Left lung (tissue), 10 donors: Measurements from ENCODE around the gene RPL19. TPM values are rescaled to one million over a fixed set of nuclear protein-coding genes. Genes with fewer than 3 reads are reported as not detected.
"Not testable (repeated sequence)": the region's sequence is repeated elsewhere in the genome, so short reads cannot be mapped to it uniquely, and the experiment has no call there.

Experiments used
- ATAC-seq: fragments of 200-7000 bp; cut with Tn5 transposase; one replicate; pipeline ENCODE4 v1.9.1; 2020; ENCODE audit warnings: moderate library complexity
- DNase-seq, 4 donors: peaks; one replicate each; pipeline ENCODE4 v3.0.0-alpha.2; 2013 to 2020
- H3K27ac ChIP-seq, 2 donors: fragments of 200-600 bp; sonication (generic) in 1 of 2; one replicate each; pipeline versions ENCODE4 v1.5.0 to v1.8.0; 2020 to 2021
- H3K27me3 ChIP-seq, 2 donors: fragments of 200-600 bp; sonication (generic) in 1 of 2; one replicate each; pipeline versions ENCODE4 v1.5.0 to v1.8.0; 2020 to 2021
- H3K36me3 ChIP-seq, 2 donors: fragments of 200-600 bp; sonication (generic) in 1 of 2; one replicate each; pipeline versions ENCODE4 v1.5.0 to v1.8.0; 2020 to 2021
- H3K4me1 ChIP-seq, 2 donors: fragments of 200-600 bp; one replicate each; pipeline ENCODE4 v1.8.0; 2021
- H3K4me3 ChIP-seq, 2 donors: fragments of 200-600 bp; sonication (generic) in 1 of 2; one replicate each; pipeline versions ENCODE4 v1.5.0 to v1.8.0; 2020 to 2021; ENCODE audit warnings: mild to moderate bottlenecking in 1 of 2
- H3K9me3 ChIP-seq, 2 donors: fragments of 200-600 bp; sonication (generic) in 1 of 2; one replicate each; pipeline versions ENCODE4 v1.5.0 to v1.8.0; 2020 to 2021
- intact Hi-C, 2 donors: fragments of 100-400 bp; cut with DNase I; formaldehyde crosslinking; loops; one replicate each; pipeline versions ENCODE4 v1.11.2 to v1.14.2; 2022
- polyA plus RNA-seq, 6 donors: library from polyadenylated mRNA; unstranded; fragments of 120-200 nt; gene quantifications; one replicate each; pipeline ENCODE4 v1.2.1, GENCODE V29; 2013; ENCODE audit not compliant: insufficient read length in 6 of 6
- total RNA-seq, 2 donors: library from RNA; stranded (reverse); fragmentation: NEBNext Ultra II Directional; extraction: Animal tissue kit (Norgen Biotek cat#: 25700); gene quantifications; one replicate each; pipeline ENCODE4 v1.2.1, GENCODE V29; 2021
- TF ChIP-seq, protein P1 (sequence below), 2 donors: fragments of 200-600 bp; sonication (generic) in 1 of 2; IDR thresholded peaks; one replicate each; pipeline versions ENCODE4 v1.5.0 to v1.8.0; 2021; ENCODE audit warnings: antibody characterized with exemption in 2 of 2
- donor health status: DM: no; HTN: yes; CAD: no.
- donor health status: DM: no; HTN: no; CAD: no.

The RPL19 gene
- total and polyA plus RNA-seq, 8 donors = 1,286 to 2,452 (median 2,096) TPM

DNA sequence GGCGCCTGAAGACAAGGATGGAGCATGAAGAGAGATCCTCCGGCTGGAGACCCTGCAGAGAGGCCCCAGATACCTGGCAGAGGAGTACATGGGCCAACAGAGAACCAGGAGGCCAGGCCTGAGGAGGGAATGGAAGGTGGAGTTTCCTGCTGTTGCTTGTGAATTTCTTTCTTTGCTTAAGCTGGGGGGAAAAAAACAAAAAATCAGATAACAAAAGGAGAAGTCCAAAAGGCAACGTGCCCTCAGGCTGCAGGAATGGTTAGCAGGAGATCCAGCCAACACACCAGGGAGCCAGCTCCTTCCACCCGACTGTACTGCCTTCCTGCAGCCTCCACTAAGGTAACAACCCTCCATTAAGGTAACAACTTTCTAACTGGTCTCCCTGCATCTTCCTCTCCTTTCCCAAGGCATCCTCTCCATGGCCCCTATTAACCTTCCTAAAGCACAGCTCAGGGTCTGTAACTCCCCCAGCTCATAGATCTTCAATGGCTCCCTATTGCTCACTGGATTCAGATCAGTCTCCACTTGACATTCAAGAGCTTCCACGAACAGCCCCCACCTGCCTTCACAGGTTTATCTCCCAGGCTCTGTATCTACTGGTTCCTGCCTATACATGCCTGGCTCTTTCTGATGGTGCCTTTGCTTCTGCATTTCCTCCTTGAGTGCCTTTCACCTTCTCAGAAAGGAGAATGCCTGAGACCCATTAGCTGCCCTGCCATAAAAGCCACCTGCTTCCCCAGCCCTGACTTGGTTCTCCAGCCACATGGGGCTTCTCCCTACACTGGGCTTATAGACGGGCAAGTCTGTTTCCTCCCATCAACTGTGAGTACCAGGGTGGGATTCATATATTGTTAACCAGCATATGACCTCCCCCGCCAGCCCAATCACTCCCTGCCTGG lies 33.4 kb upstream of the RPL19 start:
- no peak overlapping the region for H3K4me3 ChIP-seq
- DNase-seq (no peak), ATAC-seq (no peak)
- H3K27ac ChIP-seq = no peak overlapping the region
- intact Hi-C loops = no loop called here
- TF ChIP-seq, protein P1, sequence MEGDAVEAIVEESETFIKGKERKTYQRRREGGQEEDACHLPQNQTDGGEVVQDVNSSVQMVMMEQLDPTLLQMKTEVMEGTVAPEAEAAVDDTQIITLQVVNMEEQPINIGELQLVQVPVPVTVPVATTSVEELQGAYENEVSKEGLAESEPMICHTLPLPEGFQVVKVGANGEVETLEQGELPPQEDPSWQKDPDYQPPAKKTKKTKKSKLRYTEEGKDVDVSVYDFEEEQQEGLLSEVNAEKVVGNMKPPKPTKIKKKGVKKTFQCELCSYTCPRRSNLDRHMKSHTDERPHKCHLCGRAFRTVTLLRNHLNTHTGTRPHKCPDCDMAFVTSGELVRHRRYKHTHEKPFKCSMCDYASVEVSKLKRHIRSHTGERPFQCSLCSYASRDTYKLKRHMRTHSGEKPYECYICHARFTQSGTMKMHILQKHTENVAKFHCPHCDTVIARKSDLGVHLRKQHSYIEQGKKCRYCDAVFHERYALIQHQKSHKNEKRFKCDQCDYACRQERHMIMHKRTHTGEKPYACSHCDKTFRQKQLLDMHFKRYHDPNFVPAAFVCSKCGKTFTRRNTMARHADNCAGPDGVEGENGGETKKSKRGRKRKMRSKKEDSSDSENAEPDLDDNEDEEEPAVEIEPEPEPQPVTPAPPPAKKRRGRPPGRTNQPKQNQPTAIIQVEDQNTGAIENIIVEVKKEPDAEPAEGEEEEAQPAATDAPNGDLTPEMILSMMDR (IDR thresholded peaks at IDR 0.05) = no peak
- H3K9me3 ChIP-seq = no peaks in the 10 kb centered on the region
- peaks cover 0 to 19% of the 10 kb centered on the region in 2 donors for H3K27me3 ChIP-seq
- H3K36me3 ChIP-seq = no peaks in the 10 kb centered on the region
- H3K4me1 ChIP-seq = peaks cover 0 to 40% of the 10 kb centered on the region in 2 donors

DNA sequence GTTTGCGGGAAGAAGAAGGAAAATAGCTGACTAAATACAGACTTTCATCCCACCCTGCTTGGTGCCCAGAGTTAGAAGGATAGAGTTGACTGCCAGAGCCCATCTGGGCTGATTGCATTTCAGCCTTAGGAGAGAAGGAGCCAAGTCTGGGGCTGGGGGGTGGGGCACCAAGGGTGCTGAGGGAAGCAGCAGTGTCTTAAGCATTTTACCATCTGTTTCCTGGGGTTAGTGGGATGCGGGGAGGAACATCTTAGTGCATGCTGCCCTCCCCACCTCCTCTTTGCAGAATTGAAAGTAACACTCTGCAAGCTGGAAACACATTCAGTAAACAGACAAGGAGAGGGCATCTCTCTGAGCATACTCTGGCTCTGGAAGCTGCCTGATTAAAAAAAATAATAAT lies 32.6 kb upstream of the RPL19 start:
- ATAC-seq = no peak
- intact Hi-C loops = no loop called here

GRCh38 chr17:39168503-39168902 lies 31.6 kb upstream of the RPL19 start:
- peaks cover 0 to 19% of the 10 kb centered on the region in 2 donors for H3K27me3 ChIP-seq
- DNase-seq, H3K27ac ChIP-seq, H3K4me3 ChIP-seq, ATAC-seq, intact Hi-C loops, H3K9me3 ChIP-seq, H3K36me3 ChIP-seq: not testable (repeated sequence)
- peaks cover 0 to 40% of the 10 kb centered on the region in 2 donors for H3K4me1 ChIP-seq

More for the DNA sequence above, 32.6 kb upstream of the RPL19 start:
- TF ChIP-seq, protein P1 (IDR thresholded peaks at IDR 0.05) = no peak
- Histone ChIP-seq H3K4me1 (peaks cover 0 to 40% of the 10 kb centered on the region in 2 donors), H3K27ac (no peak overlapping the region), H3K27me3 (peaks cover 0 to 19% of the 10 kb centered on the region in 2 donors), H3K9me3 (no peaks in the 10 kb centered on the region), H3K4me3 (no peak overlapping the region), H3K36me3 (no peaks in the 10 kb centered on the region)
- peak in 1 of 4 donors; percentile 46 for DNase-seq

DNA sequence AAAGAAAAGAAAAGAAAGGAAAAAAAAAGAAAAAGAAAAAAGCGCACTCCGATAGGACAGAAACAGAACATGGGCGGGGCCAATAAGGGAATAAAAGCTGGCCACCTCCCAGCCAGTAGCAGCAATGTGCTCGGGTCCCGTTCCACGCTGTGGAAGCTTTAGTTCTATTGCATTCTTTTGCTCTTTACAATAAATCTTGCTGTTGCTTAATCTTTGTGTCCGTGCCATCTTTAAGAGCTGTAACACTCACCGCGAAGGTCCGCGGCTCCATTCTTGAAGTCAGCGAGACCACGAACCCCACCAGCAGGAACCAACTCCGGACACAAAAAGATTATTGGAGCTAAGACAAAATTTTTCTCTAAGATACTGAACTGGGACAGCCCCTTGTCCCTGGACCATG lies 31.0 kb upstream of the RPL19 start:
- intact Hi-C loops = no loop called here
- no peak for DNase-seq
- Histone ChIP-seq H3K9me3 (no peaks in the 10 kb centered on the region), H3K27ac (no peak overlapping the region), H3K4me3 (no peak overlapping the region), H3K27me3 (peaks cover 0 to 19% of the 10 kb centered on the region in 2 donors), H3K4me1 (peaks cover 0 to 39% of the 10 kb centered on the region in 2 donors), H3K36me3 (no peaks in the 10 kb centered on the region)
- no peak for ATAC-seq
- TF ChIP-seq, protein P1 (IDR thresholded peaks at IDR 0.05) = no peak

DNA sequence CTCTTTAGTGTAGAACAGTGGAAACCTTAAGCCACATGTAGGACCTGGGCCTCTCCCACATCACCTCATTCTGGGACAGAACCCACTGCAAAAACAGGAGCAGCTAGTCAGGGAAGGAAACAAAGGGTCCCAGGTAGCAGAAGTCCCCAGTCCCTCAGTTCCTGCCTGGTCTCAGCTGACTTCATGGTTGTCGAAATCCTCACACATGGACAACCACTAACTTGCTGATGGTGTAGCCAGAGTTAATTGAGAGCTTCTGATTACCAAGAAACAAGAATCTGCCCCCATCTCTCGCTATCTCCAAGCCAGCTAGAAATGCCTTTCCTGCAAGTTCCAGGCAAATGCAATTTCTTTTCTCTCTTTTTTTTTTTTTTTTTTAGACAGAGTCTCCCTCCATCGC lies 30.6 kb upstream of the RPL19 start:
- intact Hi-C loops = no loop called here

More for the DNA sequence above, 30.6 kb upstream of the RPL19 start:
- Histone ChIP-seq H3K4me3 (no peak overlapping the region), H3K4me1 (peaks cover 0 to 34% of the 10 kb centered on the region in 2 donors), H3K27ac (no peak overlapping the region), H3K36me3 (no peaks in the 10 kb centered on the region), H3K9me3 (no peaks in the 10 kb centered on the region), H3K27me3 (peaks cover 0 to 19% of the 10 kb centered on the region in 2 donors)
- TF ChIP-seq, protein P1 (IDR thresholded peaks at IDR 0.05) = no peak
- DNase-seq = no peak
- ATAC-seq = no peak
